Measurements from ENCODE around the gene EGLN1. TPM values are rescaled to one million over a fixed set of nuclear protein-coding genes. Genes with fewer than 3 reads are reported as not detected.

EGLN1 gene
- total RNA-seq, 1 donor from 2014 or later, result 26.3 TPM

DNA sequence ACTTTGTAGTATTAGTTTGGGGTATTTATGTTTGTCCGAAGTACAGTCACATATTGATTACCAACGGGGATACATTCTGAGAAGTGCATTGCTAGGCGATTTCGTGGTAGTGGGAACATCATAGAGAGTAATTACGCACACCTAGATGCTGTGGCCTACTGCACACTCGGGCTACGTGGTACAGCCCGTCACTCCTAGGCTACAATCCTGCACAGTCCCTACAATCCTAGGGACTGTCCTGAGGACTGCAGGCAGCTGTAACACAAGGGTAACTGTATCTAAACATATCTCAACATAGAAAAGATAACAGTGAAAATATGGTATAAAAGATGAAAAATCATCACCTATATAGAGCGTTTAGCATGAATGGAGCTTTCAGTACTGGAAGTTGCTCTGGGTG is 103.0 kb downstream of the EGLN1 start:
- DNase-seq (ENCODE audit: extremely low spot score in 2 of 2), result no peak
- Histone ChIP-seq H3K36me3 (no peaks in the 10 kb centered on the region), H3K4me1 (no peaks in the 10 kb centered on the region), H3K4me3 (no peak overlapping the region), H3K27ac (no peak overlapping the region), H3K27me3 (no peaks in the 10 kb centered on the region), H3K9me3 (no peaks in the 10 kb centered on the region)
- TF ChIP-seq POLR2AphosphoS5 (IDR thresholded peaks at IDR 0.05; ENCODE audit: insufficient read depth in 1 of 2, low read depth in 1 of 2) (no peak), POLR2A (IDR thresholded peaks at IDR 0.05) (no peak)
- TF ChIP-seq, protein P1, sequence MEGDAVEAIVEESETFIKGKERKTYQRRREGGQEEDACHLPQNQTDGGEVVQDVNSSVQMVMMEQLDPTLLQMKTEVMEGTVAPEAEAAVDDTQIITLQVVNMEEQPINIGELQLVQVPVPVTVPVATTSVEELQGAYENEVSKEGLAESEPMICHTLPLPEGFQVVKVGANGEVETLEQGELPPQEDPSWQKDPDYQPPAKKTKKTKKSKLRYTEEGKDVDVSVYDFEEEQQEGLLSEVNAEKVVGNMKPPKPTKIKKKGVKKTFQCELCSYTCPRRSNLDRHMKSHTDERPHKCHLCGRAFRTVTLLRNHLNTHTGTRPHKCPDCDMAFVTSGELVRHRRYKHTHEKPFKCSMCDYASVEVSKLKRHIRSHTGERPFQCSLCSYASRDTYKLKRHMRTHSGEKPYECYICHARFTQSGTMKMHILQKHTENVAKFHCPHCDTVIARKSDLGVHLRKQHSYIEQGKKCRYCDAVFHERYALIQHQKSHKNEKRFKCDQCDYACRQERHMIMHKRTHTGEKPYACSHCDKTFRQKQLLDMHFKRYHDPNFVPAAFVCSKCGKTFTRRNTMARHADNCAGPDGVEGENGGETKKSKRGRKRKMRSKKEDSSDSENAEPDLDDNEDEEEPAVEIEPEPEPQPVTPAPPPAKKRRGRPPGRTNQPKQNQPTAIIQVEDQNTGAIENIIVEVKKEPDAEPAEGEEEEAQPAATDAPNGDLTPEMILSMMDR (IDR thresholded peaks at IDR 0.05), result no peak
- intact Hi-C loops (cut with DNase I), result no loop called here

GRCh38 chr1:231318568-231318967 is 103.5 kb downstream of the EGLN1 start:
- Histone ChIP-seq H3K4me3 (no peak overlapping the region), H3K4me1 (no peaks in the 10 kb centered on the region), H3K36me3 (no peaks in the 10 kb centered on the region), H3K9me3 (no peaks in the 10 kb centered on the region), H3K27me3 (no peaks in the 10 kb centered on the region), H3K27ac (no peak overlapping the region)
- intact Hi-C loops (cut with DNase I), result no loop called here
- DNase-seq (ENCODE audit: extremely low spot score in 2 of 2), result peak in 1 of 2 donors; percentile 54
- no peak for TF ChIP-seq POLR2A (IDR thresholded peaks at IDR 0.05)

DNA sequence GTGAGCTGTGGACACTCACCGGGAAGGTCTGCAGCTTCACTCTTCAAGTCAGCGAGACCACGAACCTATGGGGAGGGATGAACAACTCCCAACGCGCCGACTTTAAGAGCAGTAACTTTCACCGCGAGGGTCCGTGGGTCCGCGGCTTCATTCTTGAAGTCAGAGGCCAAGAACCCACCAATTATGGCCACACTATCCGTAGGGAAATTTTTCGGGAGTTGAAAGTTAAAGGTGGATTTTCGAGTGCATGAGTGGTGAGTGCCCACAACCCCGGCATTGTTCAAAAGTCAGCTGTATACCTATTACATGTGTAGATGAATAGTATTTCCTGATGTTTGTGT is 104.1 kb downstream of the EGLN1 start:
- no peak overlapping the region for H3K27ac ChIP-seq
- H3K9me3 ChIP-seq, result no peaks in the 10 kb centered on the region
- H3K4me3 ChIP-seq, result no peak overlapping the region
- no peaks in the 10 kb centered on the region for H3K36me3 ChIP-seq
- intact Hi-C loops (cut with DNase I), result no loop called here
- TF ChIP-seq, protein P1 (IDR thresholded peaks at IDR 0.05), result no peak
- no peaks in the 10 kb centered on the region for H3K4me1 ChIP-seq
- DNase-seq (ENCODE audit: extremely low spot score in 2 of 2), result peak in 1 of 2 donors; percentile 69
- no peaks in the 10 kb centered on the region for H3K27me3 ChIP-seq

DNA sequence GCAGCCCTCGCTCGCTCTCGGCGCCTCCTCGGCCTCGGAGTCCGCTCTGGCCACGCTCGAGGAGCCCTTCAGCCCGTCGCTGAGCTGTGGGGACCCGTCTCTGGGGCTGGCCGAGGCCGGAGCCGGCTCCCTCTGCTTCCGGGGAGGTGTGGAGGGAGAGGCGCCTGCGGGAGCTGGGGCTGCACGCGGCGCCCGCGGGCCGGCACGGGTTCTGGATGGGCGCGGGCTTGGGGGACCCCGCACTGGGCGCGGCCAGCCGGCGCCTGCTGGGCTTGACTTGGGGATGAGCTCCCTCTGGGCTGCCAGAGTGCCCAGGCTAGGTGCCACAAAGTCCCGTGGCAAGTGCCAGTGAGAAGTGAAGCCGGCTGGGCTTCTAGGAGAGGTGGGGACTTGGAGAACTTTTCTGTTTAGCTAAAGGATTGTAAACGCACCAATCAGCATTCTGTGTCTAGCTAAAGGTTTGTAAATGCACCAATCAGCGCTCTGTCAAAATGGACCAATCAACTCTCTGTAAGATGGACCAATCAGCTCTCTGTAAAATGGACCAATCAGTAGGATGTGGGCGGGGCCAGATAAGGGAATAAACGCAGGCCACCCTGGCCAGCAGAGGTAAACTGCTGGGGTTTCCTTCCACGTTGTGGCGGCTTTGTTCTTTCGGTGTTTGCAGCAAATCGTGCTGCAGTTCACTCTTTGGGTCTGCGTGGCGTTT is 104.6 kb downstream of the EGLN1 start:
- Histone ChIP-seq H3K4me3 (no peak overlapping the region), H3K27me3 (no peaks in the 10 kb centered on the region), H3K9me3 (no peaks in the 10 kb centered on the region), H3K36me3 (no peaks in the 10 kb centered on the region), H3K4me1 (no peaks in the 10 kb centered on the region), H3K27ac (no peak overlapping the region)
- TF ChIP-seq POLR2A (IDR thresholded peaks at IDR 0.05), result no peak
- TF ChIP-seq, protein P1 (IDR thresholded peaks at IDR 0.05), result no peak
- TF ChIP-seq POLR2AphosphoS5 (IDR thresholded peaks at IDR 0.05; ENCODE audit: insufficient read depth in 1 of 2, low read depth in 1 of 2), result no peak
- DNase-seq (ENCODE audit: extremely low spot score in 2 of 2), result peak in 1 of 2 donors; percentile 27
- intact Hi-C loops (cut with DNase I), result no loop called here

DNA sequence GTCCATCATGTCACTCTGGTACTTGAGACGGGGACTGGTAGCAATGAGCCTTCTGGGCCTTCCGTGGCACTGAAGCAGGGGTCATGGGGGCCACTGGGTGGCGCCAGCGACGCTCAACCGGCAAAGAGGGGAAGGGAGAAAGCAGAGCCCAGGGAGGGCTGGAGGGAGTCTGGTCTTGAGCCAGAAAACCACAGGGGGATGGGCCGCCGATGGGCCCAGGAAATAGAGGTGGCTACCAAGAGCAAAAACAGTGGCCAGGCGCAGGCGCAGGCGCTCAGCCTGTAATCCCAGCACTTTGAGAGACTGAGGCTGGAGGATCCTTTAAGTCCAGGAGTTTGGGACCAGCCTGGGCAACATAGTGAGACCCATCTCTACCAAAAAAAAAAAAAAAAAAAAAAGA is 106.2 kb downstream of the EGLN1 start:
- TF ChIP-seq POLR2A (IDR thresholded peaks at IDR 0.05) (no peak), POLR2AphosphoS5 (IDR thresholded peaks at IDR 0.05; ENCODE audit: insufficient read depth in 1 of 2, low read depth in 1 of 2) (no peak)
- TF ChIP-seq, protein P1 (IDR thresholded peaks at IDR 0.05), result no peak
- peak in 1 of 2 donors; percentile 49 for DNase-seq (ENCODE audit: extremely low spot score in 2 of 2)
- no peaks in the 10 kb centered on the region for H3K36me3 ChIP-seq
- no peaks in the 10 kb centered on the region for H3K4me1 ChIP-seq
- no peaks in the 10 kb centered on the region for H3K9me3 ChIP-seq
- H3K4me3 ChIP-seq, result no peak overlapping the region
- H3K27ac ChIP-seq, result no peak overlapping the region
- H3K27me3 ChIP-seq, result no peaks in the 10 kb centered on the region
- intact Hi-C loops (cut with DNase I), result no loop called here

Other genes starting within 250 kb of the EGLN1 start
- 28.7 TPM for gene GNPAT, start 181.1 kb downstream of the EGLN1 start, total RNA-seq
- 11.5 TPM for gene EXOC8, start 84.4 kb downstream of the EGLN1 start, total RNA-seq
- gene SPRTN, start 84.0 kb downstream of the EGLN1 start, total RNA-seq, result 22.6 TPM
- gene TSNAX, start 106.4 kb upstream of the EGLN1 start, total RNA-seq, result 20.4 TPM
- 12.3 TPM for gene DISC1, start 204.5 kb upstream of the EGLN1 start, total RNA-seq